HEK293T (cell line): ENCODE data around the gene ZNF385C.

Experiments used
- FOXA1 ChIP-seq: fragments of 450-650 bp; IDR thresholded peaks from 2 replicates; pipeline ENCODE4 v1.6.1; 2016; ENCODE audit warnings: mild to moderate bottlenecking
- HDGF ChIP-seq: fragments of 450-650 bp; IDR thresholded peaks from 2 replicates; pipeline ENCODE4 v1.6.1; 2017; ENCODE audit warnings: antibody characterized with exemption, borderline replicate concordance
- NFRKB ChIP-seq: fragments of 450-650 bp; IDR thresholded peaks from 2 replicates; pipeline ENCODE4 v1.6.1; 2016; ENCODE audit warnings: mild to moderate bottlenecking, moderate library complexity
- SP1 ChIP-seq: fragments of 450-650 bp; IDR thresholded peaks from 2 replicates; pipeline ENCODE4 v1.6.1; 2017
- SUZ12 ChIP-seq: fragments of 450-650 bp; IDR thresholded peaks from 2 replicates; pipeline ENCODE4 v1.6.1; 2016; ENCODE audit warnings: mild to moderate bottlenecking
- TARDBP ChIP-seq: fragments of 450-650 bp; IDR thresholded peaks from 2 replicates; pipeline ENCODE4 v1.6.1; 2016

DNA sequence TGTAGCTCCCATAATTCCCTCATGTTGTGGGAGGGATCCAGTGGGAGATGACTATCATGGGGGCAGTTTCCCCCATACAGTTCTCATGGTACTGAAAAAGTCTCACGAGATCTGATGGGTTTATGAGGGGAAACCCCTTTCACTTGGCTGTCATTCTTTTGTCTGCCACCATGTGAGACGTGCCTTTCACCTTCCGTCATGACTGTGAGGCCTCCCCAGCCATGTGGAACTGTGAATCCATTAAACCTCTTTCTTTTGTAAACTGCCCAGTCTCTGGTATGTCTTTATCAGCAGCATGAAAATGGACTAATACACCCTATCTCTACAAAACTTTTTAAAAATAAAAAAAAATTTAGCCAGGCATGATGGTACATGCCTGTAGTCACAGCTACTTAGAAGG, 41.6 kb downstream of the ZNF385C start:
- no peak for TF ChIP-seq NFRKB
- no peak for TF ChIP-seq FOXA1
- no peak for TF ChIP-seq SP1
- TF ChIP-seq HDGF = no peak
- no peak for TF ChIP-seq TARDBP
- TF ChIP-seq SUZ12 = no peak
